AG04450 (cell line): ENCODE results near the gene SMC3. TPM values are rescaled to one million over a fixed set of nuclear protein-coding genes. Genes with fewer than 3 reads are reported as not detected.

Source experiments
- CTCF ChIA-PET: fragments of 300-600, 350-600 bp; formaldehyde crosslinking; extraction: SDS; loops from one replicate; lab custom pipeline; 2022; ENCODE audit warnings: antibody characterized with exemption, inconsistent platforms; lab: Charles Lee
- POLR2A ChIA-PET: fragments of 350-600 bp; formaldehyde crosslinking; extraction: SDS; loops from one replicate; lab custom pipeline; 2021; ENCODE audit warnings: antibody characterized with exemption, inconsistent platforms; lab: Yijun Ruan, JAX
- DNase-seq: peaks from one replicate; pipeline ENCODE4 v3.0.0-alpha.2; 2011; ENCODE audit warnings: low read depth, low spot score
- H3K27ac ChIP-seq: one replicate; pipeline ENCODE4 v1.5.1; 2012; ENCODE audit warnings: low read depth, low read length, control low read depth
- H3K27me3 ChIP-seq: one replicate; pipeline ENCODE4 v1.6.0; 2012; ENCODE audit warnings: low read length; ENCODE audit not compliant: control insufficient read depth, insufficient read depth
- H3K4me3 ChIP-seq: 2 replicates; pipeline ENCODE4 v1.5.1; 2011; ENCODE audit warnings: mild to moderate bottlenecking, low read depth, low read length, control low read depth
- H3K9me3 ChIP-seq: 2 replicates; pipeline ENCODE4 v1.5.1; 2012; ENCODE audit warnings: low read length; ENCODE audit not compliant: control insufficient read depth, insufficient read depth
- polyA plus RNA-seq: library from polyadenylated mRNA; depleted of rRNA; stranded (reverse); fragments of >200 nt; gene quantifications from 2 replicates; pipeline ENCODE4 v1.2.3, GENCODE V29; 2011
- TF ChIP-seq, protein P1 (sequence below): IDR thresholded peaks from 2 replicates; pipeline ENCODE4 v1.5.1; 2011; ENCODE audit warnings: low read depth, low read length, control low read depth, inconsistent platforms

Gene SMC3
- polyA plus RNA-seq, 1 experiment = 26.2 TPM

DNA sequence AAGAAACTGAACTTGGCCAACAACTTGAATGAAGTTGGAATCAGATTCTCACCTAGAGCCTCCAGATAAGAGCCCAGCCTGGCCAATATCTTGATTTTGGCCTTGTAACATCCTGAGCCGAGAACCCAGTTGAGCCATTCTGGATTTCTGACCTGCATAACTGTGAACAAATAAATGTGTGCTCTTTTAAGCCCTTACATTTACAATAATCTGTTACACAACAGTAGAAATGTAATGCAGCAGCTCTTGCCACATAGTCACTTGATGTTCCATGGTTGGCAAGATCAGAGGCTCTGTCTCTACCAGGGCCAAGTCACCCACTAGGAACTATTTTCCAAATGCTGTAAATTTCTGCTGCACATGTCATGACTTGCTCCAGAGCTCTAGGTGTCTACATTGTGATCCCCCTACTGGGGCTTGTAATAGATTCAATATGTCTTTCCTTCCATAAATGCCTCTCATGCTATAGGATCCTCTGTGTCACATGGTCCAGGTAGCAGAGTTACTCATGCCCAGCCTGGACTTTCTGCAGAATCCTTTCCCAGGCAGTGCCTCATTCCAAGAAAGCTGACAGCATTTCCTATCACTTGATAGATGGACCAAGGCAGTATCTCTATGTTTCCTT lies 65.2 kb downstream of the SMC3 start:
- TF ChIP-seq, protein P1, sequence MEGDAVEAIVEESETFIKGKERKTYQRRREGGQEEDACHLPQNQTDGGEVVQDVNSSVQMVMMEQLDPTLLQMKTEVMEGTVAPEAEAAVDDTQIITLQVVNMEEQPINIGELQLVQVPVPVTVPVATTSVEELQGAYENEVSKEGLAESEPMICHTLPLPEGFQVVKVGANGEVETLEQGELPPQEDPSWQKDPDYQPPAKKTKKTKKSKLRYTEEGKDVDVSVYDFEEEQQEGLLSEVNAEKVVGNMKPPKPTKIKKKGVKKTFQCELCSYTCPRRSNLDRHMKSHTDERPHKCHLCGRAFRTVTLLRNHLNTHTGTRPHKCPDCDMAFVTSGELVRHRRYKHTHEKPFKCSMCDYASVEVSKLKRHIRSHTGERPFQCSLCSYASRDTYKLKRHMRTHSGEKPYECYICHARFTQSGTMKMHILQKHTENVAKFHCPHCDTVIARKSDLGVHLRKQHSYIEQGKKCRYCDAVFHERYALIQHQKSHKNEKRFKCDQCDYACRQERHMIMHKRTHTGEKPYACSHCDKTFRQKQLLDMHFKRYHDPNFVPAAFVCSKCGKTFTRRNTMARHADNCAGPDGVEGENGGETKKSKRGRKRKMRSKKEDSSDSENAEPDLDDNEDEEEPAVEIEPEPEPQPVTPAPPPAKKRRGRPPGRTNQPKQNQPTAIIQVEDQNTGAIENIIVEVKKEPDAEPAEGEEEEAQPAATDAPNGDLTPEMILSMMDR = no peak
- Histone ChIP-seq H3K9me3 (no peaks in the 10 kb centered on the region), H3K4me3 (no peak overlapping the region), H3K27ac (no peak overlapping the region), H3K27me3 (peaks cover 9% of the 10 kb centered on the region)
- POLR2A ChIA-PET = no interaction called here
- CTCF ChIA-PET = interaction anchor here (0.6 to 1.9 kb wide), 3 partner anchors 9 to 51 kb away, joined by 3 to 8 read pairs (median 4); no protein-coding TSS in a partner anchor
- no peak for DNase-seq

DNA sequence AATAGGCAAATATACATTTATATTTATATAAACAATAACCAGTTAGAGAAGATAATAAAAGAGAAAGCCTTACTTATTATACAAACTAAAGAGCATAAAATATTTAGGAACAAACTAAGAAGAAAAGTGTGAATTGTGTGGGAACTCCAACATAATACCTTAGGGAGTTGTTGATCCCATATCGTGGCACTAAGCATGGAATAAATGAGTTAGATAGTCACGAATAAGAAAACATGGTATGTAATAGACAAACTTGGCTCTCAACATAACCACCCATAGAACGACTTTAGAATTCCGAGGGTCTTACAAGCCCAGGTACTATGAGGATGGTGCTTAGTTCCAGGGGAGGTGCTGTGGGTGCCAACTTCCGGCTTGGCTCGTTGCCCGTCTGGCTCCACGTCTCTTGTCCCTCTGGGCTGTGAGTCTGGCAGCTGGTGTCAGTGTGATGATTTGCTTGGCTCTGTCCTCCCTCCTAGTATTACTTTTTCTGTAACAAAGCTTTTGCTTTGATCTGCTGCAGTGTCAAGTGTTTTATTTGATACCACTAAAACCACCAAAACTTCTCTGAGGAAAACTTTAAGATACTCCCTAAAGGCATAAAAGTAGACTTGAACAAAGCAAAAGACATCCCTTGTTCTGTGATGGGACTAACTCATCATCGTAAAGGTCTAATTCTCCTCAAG lies 67.2 kb downstream of the SMC3 start:
- TF ChIP-seq, protein P1 = no peak
- H3K4me3 ChIP-seq = no peak overlapping the region
- DNase-seq = no peak
- no peaks in the 10 kb centered on the region for H3K9me3 ChIP-seq
- ChIA-PET POLR2A (no interaction called here), CTCF (interaction anchor here (3.0 kb wide), 1 partner anchor 37 kb away, joined by 9 read pairs; no protein-coding TSS in a partner anchor)
- no peak overlapping the region for H3K27ac ChIP-seq
- peaks cover 11% of the 10 kb centered on the region for H3K27me3 ChIP-seq

DNA sequence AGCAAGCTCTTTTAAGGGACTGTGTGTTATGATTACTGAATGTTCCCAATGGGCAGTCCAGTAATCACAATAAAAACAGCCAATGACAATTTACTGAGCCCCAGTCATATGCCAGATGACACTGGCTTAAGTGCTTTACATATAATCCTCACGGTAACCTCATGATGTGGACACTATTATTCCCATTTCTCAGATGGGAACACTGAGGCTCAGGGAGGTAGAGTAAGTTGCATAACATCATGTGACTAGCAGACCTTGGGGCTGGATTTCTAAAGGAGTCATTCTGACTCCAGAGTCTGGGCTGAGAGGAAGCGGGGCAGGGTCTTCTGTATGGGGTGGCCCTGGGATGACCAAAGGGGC lies 69.1 kb downstream of the SMC3 start:
- no peak for DNase-seq
- H3K9me3 ChIP-seq = no peaks in the 10 kb centered on the region
- POLR2A ChIA-PET = no interaction called here
- no peak overlapping the region for H3K4me3 ChIP-seq
- CTCF ChIA-PET = interaction anchor here (0.5 to 3.0 kb wide), 3 partner anchors 26 to 79 kb away, joined by 3 to 9 read pairs (median 3); no protein-coding TSS in a partner anchor
- H3K27ac ChIP-seq = no peak overlapping the region
- peaks cover 16% of the 10 kb centered on the region for H3K27me3 ChIP-seq
- TF ChIP-seq, protein P1 = no peak

DNA sequence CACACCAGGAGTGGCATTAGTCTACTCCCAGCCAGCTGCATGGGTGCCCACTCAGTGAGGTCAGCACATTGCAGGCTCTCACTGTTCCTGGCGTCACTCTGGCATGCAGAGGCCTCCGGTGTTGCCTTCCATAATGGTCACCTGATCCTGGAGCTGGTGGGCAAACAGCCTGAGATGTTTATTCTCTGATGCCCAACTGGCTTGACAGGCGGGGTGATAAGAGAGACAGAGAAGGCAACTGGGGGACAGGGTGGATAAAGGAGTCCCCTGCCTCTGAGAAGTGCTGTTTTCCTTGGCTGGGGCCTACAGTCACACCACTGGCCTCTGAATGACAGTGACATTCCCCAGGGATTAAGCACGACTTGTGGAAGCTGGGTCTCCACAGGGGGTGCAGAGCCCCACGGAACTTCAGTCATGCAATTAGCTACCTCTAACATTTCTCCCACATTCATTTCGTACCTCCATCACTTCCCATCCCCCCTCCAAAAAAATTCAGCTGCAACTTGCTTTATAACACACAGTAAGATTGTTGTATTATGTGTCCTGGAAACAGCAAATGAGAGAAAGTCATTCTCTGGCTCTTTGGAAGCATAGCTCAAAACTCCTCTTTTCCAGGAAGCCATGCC lies 69.5 kb downstream of the SMC3 start:
- Histone ChIP-seq H3K4me3 (no peak overlapping the region), H3K27ac (no peak overlapping the region), H3K9me3 (no peaks in the 10 kb centered on the region), H3K27me3 (peaks cover 18% of the 10 kb centered on the region)
- POLR2A ChIA-PET = no interaction called here
- DNase-seq = no peak
- TF ChIP-seq, protein P1 = no peak
- CTCF ChIA-PET = interaction anchor here (0.5 to 3.0 kb wide), 3 partner anchors 26 to 80 kb away, joined by 3 to 9 read pairs (median 3); no protein-coding TSS in a partner anchor
